ENCODE results near the gene AGAP1. TPM values are rescaled to one million over a fixed set of nuclear protein-coding genes. Genes with fewer than 3 reads are reported as not detected.

The AGAP1 gene
- total RNA-seq, 3 donors from 2014 or later (not counting 1 experiment from before 2014, with no cell fraction given) = 42.0 to 56.4 (median 45.7) TPM

DNA sequence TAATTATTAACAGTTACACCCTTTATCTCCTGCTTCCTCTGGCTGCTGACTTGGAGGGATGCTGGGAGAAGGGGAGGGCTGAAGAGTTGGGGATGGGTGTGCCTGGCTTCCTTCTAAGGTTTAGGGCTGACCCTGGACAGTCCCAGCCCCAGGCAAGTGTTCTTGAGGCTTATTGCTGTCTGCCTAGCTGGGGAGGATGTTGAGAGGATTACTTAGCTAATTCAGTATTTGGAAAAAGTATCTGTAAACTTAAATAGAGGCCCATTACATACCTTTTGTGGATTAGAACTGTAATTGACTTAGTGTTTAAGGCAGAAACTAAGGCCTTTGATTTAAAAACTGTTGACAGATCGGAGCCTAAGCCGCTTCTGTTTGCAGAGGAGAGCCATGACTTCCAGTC is 67.6 kb downstream of the AGAP1 start:
- Histone ChIP-seq H3K27me3 (ENCODE audit: control insufficient read depth, insufficient read depth, low read length) (no peaks in the 10 kb centered on the region), H3K27ac (ENCODE audit: low read length) (no peak overlapping the region), H3K4me3 (ENCODE audit: low read length) (no peak overlapping the region), H3K4me1 (ENCODE audit: control insufficient read depth, insufficient read depth, low read length) (no peaks in the 10 kb centered on the region), H3K9me3 (ENCODE audit: control insufficient read depth, insufficient read depth, low read length) (no peaks in the 10 kb centered on the region), H3K36me3 (ENCODE audit: control insufficient read depth, insufficient read depth, low read length) (no peaks in the 10 kb centered on the region)
- TF ChIP-seq, protein P1, sequence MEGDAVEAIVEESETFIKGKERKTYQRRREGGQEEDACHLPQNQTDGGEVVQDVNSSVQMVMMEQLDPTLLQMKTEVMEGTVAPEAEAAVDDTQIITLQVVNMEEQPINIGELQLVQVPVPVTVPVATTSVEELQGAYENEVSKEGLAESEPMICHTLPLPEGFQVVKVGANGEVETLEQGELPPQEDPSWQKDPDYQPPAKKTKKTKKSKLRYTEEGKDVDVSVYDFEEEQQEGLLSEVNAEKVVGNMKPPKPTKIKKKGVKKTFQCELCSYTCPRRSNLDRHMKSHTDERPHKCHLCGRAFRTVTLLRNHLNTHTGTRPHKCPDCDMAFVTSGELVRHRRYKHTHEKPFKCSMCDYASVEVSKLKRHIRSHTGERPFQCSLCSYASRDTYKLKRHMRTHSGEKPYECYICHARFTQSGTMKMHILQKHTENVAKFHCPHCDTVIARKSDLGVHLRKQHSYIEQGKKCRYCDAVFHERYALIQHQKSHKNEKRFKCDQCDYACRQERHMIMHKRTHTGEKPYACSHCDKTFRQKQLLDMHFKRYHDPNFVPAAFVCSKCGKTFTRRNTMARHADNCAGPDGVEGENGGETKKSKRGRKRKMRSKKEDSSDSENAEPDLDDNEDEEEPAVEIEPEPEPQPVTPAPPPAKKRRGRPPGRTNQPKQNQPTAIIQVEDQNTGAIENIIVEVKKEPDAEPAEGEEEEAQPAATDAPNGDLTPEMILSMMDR (IDR thresholded peaks at IDR 0.05) = no peak
- peaks cover 11 to 14% of the 10 kb centered on the region in 2 donors for H3K27me3 Mint-ChIP-seq (ENCODE audit: low read depth in 2 of 2)
- WGBS (ENCODE audit: insufficient coverage) = 87% methylated on average over 2 of the region's 2 CpGs
- no peaks in the 10 kb centered on the region for H3K36me3 Mint-ChIP-seq
- ATAC-seq (no peak), DNase-seq (no peak)
- intact Hi-C loops (cut with micrococcal nuclease) = no loop called here
- no peak overlapping the region for H3K27ac Mint-ChIP-seq
- no peaks in the 10 kb centered on the region for H3K9me3 Mint-ChIP-seq
- no peak overlapping the region for H3K4me3 Mint-ChIP-seq
- H3K4me1 Mint-ChIP-seq = peaks cover 3% of the 10 kb centered on the region in 2 donors

DNA sequence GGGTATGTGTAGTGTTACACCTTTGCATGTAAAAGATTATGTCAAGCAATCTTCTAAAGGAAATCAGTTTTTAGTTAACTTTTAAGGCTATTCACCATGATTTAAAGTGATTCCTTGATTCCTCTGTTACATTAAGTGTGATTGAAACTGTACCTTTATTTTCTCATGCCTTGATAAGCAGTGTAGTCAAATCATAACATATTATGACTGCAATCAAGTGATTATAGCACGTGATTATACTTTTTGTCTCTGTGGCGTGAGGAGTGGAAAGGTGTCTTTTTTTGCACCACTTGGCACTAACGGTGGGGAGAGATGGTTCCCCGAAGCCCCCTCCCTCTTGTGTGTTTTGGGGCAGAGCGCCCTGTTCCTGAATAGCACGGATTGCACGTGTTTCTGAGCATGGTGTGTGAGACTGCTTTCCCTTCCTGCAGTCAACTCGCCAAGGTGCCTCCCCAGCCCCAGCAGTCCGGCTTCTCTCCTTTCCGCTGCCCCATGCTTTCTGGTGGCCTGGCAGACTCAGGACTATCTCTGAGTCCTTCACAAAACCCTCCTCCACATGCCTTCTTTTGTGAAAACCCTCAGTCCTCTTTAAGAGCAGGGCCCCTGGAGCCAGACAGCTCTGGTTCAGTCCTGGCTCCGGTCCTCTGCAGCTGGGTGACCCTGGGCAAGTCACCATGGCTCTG is 68.4 kb downstream of the AGAP1 start:
- TF ChIP-seq, protein P1 (IDR thresholded peaks at IDR 0.05) = no peak
- H3K9me3 Mint-ChIP-seq = no peaks in the 10 kb centered on the region
- ATAC-seq (no peak), DNase-seq (no peak)
- H3K4me1 ChIP-seq (ENCODE audit: control insufficient read depth, insufficient read depth, low read length) = no peaks in the 10 kb centered on the region
- H3K36me3 Mint-ChIP-seq = no peaks in the 10 kb centered on the region
- no peaks in the 10 kb centered on the region for H3K36me3 ChIP-seq (ENCODE audit: control insufficient read depth, insufficient read depth, low read length)
- no peak overlapping the region for H3K4me3 ChIP-seq (ENCODE audit: low read length)
- WGBS (ENCODE audit: insufficient coverage) = 69% methylated on average over 11 of the region's 11 CpGs
- no peaks in the 10 kb centered on the region for H3K27me3 ChIP-seq (ENCODE audit: control insufficient read depth, insufficient read depth, low read length)
- peaks cover 11 to 16% of the 10 kb centered on the region in 2 donors for H3K27me3 Mint-ChIP-seq (ENCODE audit: low read depth in 2 of 2)
- intact Hi-C loops (cut with micrococcal nuclease) = no loop called here
- no peak overlapping the region for H3K4me3 Mint-ChIP-seq
- no peak overlapping the region for H3K27ac ChIP-seq (ENCODE audit: low read length)
- no peak overlapping the region for H3K27ac Mint-ChIP-seq
- peaks cover 5 to 8% of the 10 kb centered on the region in 2 donors for H3K4me1 Mint-ChIP-seq
- no peaks in the 10 kb centered on the region for H3K9me3 ChIP-seq (ENCODE audit: control insufficient read depth, insufficient read depth, low read length)

DNA sequence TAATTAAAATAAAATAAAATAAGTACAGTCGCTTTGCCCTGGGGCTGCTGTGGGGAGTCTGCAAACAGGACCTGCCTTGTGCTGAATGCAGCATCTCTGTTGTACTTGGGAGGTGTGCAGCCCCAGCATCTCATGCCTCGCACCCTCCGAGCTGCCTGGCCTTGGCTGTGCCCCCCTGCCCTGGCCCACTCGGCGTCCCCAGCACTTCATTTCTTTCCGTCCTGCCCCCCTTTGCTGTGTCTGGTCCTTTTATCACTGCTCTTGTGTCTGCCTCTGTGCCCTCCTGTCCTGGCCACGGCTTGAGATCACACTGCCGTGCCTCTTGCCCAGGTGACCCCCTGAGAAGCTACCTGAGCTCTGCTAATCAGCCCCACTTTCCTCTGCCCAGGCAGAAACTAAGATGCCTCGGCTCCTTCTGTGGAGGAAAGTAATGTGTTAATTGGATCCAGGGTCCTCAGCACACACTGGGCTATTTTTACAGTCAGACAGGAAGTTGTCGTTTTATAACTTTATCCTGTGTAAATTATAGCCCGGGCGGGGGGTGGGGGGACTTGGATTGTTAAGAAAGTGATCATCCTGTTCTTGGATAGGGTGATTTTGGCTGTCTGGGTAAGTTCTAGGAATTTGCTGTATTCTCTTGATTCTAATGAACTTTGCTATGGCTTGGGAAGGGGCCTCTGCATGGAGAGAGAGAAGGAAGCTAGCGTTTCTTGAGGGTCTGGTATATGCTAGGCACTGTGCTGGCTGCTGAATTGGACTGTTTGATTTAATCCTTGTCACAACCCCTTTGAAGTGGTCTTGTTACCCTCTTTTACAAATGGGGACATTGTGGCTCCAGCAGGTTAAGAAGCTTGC is 69.4 kb downstream of the AGAP1 start:
- Histone ChIP-seq H3K27me3 (ENCODE audit: control insufficient read depth, insufficient read depth, low read length) (no peaks in the 10 kb centered on the region), H3K9me3 (ENCODE audit: control insufficient read depth, insufficient read depth, low read length) (no peaks in the 10 kb centered on the region), H3K4me1 (ENCODE audit: control insufficient read depth, insufficient read depth, low read length) (no peaks in the 10 kb centered on the region), H3K27ac (ENCODE audit: low read length) (no peak overlapping the region), H3K36me3 (ENCODE audit: control insufficient read depth, insufficient read depth, low read length) (no peaks in the 10 kb centered on the region), H3K4me3 (ENCODE audit: low read length) (no peak overlapping the region)
- 48% methylated on average over 13 of the region's 13 CpGs for WGBS (ENCODE audit: insufficient coverage)
- Mint-ChIP-seq H3K27ac (no peak overlapping the region), H3K4me1 (peaks cover 5 to 10% of the 10 kb centered on the region in 2 donors), H3K9me3 (no peaks in the 10 kb centered on the region), H3K4me3 (no peak overlapping the region), H3K36me3 (no peaks in the 10 kb centered on the region), H3K27me3 (ENCODE audit: low read depth in 2 of 2) (peaks cover 9 to 19% of the 10 kb centered on the region in 2 donors)
- TF ChIP-seq, protein P1 (IDR thresholded peaks at IDR 0.05) = no peak
- ATAC-seq = no peak
- no peak for DNase-seq
- intact Hi-C loops (cut with micrococcal nuclease) = no loop called here

Data from natural killer cell (primary cell).